HG03175 (cell line): ENCODE measurements around the gene KRTAP2-4.
"Not testable (repeated sequence)": the region's sequence is repeated elsewhere in the genome, so short reads cannot be mapped to it uniquely, and the experiment has no call there.

Experiments
- ATAC-seq: cut with Tn5 transposase; IDR thresholded peaks from one replicate; pipeline ENCODE4 v1.9.1; 2021; ENCODE audit warnings: mild to moderate bottlenecking, moderate library complexity; ENCODE audit not compliant: unreplicated experiment

The KRTAP2-4 gene

DNA sequence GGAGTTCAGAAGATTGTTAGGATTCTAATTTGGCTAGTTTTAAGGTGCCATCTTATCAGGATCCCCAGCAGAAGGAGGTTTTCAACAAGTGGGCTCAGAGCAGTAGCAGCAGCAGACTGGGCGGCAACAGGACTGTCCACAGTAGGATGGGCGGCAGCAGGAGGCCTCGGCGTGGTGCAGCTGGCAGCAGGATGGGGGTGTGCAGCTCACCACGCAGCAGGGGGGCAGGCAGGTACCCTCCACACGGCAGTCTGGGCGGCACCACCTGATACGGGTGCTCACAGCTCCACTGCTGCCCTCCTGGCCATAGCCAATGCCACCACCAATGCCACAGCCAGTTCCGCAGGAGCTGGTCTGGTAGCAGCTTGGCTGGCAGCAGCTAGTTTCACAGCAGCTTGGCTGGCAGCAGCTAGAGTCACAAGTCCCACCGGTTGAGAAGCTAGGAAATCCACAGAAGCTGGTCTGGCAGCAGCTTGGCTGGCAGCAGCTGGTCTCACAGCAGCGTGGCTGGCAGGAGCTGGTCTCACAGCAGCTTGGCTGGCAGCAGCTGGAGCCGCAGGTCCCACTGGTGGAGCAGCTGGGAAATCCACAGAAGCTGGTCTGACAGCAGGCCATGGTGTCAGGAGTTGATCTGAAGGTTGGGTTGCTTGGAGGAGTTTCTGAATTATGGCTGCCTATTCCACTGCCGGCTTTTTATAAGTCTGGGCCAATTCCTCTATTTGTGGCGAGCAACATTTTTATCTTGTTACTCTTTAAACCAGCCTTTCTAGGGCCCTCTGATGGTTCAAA lies 24.7 kb downstream of the KRTAP2-4 start, which contains the start of gene KRTAP1-1:
KRTAP1-1 (minus strand) TSS at position 668 of the 789 bp plus-strand sequence; CDS start at position 615, 53 bp downstream.
- not testable (repeated sequence) for ATAC-seq

DNA sequence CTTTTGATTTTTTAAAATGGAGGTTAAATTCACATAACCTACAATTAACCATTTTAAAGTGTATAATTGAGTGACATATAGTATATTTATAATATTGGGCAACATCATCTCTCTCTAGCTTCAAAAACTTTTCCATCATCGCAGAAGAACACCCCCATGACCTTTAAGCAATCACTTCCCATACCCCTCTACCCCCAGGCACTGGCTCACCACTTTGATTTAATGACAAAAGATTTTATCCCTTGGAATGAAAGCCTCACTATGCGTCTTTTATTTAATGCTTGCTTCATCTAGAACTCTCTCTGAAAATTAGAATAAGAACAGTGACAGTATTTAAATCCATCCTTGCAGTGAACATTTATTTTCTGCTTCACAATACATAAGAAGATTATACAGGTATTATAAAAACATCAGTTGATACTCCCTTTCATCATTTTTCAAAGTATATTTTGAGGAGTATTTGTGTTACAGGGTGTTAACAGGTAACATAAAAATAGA lies 27.8 kb downstream of the KRTAP2-4 start:
- no peak for ATAC-seq

DNA sequence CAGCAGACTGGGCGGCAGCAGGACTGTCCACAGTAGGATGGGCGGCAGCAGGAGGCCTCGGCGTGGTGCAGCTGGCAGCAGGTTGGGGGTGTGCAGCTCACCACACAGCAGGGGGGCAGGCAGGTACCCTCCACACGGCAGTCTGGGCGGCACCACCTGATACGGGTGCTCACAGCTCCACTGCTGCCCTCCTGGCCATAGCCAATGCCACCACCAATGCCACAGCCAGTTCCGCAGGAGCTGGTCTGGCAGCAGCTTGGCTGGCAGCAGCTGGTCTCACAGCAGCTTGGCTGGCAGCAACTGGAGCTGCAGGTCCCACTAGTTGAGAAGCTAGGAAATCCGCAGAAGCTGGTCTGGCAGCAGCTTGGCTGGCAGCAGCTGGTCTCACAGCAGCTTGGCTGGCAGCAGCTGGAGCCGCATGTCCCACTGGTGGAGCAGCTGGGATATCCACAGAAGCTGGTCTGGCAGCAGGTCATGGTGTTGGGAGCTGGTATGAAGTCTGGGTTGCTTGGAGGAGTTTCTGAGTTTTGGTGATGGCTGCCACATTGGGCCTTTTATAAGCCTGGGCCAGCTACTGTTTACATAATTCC lies 31.2 kb downstream of the KRTAP2-4 start, which contains the start of gene KRTAP1-3:
KRTAP1-3 (minus strand) TSS at position 529 of the 590 bp plus-strand sequence; CDS start at position 476, 53 bp downstream.
- ATAC-seq: not testable (repeated sequence)

DNA sequence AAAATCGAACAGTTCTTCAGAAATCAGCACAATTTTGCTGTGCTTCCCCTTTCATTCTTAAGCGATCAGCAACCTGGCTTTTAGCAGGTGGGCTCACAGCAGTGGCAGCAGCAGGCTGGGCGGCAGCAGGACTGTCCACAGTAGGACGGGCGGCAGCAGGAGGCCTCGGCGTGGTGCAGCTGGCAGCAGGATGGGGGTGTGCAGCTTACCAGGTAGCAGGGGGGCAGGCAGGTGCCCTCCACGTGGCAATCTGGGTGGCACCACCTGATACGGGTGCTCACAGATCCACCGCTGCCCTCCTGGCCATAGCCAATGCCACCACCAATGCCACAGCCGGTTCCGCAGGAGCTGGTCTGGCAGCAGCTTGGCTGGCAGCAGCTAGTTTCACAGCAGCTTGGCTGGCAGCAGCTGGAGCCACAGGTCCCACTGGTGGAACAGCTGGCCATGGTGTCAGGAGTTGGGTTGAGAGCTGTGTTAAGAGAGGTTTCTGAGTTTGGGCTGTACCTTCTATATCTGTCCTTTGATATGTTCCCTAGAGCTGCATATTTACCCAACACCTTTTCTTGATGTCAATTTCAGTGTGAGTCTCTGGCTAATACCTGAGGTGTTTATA lies 35.9 kb downstream of the KRTAP2-4 start, which contains the start of gene KRTAP1-4:
KRTAP1-4 (minus strand) TSS at position 563 of the 613 bp plus-strand sequence; CDS start at position 446, 117 bp downstream.
- no peak for ATAC-seq

DNA sequence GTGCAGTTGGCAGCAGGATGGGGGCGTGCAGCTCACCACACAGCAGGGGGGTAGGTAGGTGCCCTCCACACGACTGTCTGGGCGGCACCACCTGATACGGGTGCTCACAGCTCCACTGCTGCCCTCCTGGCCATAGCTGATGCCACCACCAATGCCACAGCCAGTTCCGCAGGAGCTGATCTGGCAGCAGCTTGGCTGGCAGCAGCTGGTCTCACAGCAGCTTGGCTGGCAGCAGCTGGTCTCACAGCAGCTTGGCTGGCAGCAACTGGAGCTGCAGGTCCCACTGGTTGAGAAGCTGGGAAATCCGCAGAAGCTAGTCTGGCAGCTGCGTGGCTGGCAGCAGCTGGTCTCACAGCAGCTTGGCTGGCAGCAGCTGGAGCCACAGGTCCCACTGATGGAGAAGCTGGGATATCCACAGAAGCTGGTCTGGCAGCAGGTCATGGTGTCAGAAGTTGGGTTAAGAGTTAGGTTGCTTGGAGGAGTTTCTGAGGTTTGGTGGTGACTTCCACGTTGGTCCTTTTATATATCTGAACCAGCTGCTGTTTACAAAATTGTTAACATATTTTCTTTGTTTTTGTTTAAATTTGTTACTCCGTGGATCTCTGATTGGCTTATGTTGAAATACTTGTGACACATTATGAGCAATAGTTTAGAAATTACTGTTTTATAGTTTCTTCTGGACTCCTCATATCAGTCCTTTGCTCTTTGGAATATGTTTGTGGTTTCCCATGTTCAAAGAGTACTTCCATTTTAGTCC lies 38.8 kb downstream of the KRTAP2-4 start, which contains the start of gene KRTAP1-5:
KRTAP1-5 (minus strand) TSS at position 494 of the 757 bp plus-strand sequence; CDS start at position 441, 53 bp downstream.
- ATAC-seq: no peak

DNA sequence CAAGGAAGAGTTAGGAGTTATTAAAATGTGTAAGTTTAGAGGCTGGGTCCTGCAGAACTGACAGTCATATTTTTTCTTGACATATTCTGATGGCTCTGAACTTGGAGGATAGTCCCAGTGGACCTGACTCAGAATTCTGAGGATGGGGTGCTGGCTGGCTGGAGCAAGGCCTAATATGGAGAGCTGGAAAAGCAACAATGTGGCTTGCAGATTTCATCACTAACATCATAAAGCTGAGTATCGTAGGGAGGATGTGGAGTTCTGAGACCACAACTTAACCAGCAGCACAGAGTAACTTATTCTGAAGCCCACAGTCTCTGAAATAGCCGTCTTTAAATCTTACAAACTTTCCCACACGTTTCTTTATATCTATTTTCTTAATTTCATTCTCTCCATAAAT lies 41.0 kb downstream of the KRTAP2-4 start:
- no peak for ATAC-seq

DNA sequence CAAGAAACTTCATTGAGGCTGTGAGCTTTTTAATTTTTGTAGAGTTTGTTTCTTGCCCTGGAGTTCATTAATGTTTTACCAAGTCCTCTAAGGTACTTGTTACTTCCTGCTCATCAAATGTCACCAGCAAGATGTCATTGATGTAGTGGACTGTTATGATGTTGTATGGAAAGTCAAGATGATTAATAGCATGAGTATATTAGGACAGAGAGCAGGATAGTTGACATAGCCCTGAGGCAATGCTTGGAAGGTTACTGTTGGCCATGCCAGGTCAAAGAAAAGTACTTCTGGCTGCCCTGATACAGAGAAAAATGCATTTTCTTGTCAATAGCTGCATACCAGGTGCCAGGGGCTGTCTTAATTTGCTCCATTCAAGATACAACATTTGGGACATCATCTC lies 45.3 kb downstream of the KRTAP2-4 start:
- no peak for ATAC-seq

DNA sequence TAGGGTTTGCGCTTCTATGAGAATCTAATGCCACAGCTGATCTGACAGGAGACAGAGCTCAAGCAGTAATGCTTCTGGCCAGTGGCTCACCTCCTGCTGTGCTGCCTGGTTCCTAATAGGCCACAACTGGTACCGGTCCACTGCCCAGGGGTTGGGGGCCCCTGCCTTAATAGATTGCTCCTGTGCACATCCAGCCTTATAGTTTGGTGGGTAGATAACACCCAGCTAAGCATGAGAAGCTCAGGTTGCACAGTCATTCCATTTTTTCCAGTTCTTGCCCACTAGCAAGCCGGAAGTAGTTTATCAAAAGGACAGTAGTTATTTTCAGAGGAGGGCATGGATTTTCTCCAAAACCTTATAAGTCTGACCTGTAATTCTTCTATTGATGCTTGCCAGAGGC lies 46.3 kb downstream of the KRTAP2-4 start:
- ATAC-seq: no peak

DNA sequence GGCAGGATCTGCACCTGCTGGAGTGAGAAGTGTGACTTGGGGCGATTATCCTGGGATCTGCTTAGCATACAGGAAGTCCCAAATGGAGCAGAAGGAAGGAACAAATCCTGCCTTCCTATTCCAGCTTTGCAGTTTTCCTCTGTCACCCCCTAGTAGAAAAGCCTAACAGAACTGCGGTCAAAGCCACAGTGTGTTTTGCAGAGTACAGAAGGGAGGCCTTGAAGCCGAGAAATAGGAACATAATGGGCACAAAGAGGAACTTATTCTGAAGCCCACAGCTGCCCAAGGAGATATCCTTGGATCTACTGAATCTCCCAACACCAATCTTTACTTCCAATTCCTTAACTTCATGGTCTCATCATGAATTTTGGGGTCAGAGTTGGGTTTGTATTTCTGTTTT lies 47.1 kb downstream of the KRTAP2-4 start:
- no peak for ATAC-seq

DNA sequence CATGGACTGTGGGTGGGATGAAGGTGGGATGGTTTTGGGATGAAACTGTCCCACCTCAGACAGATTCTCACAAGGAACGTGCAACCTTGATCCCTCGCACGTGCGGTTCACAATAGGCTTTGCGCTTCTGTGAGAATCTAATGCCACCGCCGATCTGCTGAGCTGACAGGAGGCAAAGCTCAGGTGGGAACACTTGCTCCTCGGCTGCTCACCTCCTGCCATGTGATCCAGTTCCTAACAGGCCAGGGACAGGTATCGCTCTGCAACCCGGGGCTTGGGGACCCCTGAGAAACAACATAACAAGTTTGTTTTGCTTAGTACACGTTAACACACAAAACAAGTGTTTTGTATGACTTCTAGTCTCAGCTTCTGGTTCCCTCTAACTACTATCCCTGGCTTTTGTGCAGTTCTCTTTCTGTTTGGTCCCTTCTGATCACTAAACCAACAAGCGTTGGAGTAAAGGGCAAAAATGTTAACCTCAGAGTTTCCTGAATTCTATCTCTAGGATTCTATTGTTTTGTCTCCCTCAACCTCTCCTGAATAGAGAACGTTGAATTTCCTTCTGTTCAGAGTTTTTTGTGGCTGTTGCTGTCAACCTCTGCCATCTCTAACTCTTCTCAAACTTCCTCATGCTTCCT lies 49.0 kb downstream of the KRTAP2-4 start:
- no peak for ATAC-seq

DNA sequence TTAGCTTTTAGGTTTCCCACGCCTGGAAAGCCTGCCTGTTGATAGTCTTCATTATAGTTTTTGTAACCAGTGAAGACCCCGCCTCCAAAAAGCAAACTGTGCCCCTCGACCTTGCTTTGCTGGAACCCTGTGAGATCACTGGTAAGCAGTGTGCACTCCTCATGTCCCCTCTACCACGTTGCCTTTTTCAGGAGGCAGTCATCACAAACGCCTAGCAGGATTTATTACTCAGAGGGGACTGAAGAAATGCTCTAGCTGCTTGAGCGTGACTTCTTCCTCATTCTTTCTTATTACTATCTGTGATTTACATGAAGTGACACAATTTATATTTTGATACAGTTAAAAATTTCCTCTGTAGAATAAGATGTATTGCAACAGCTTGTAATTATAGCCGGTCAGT lies 50.2 kb downstream of the KRTAP2-4 start:
- no peak for ATAC-seq
